HFFc6 (cell line): ENCODE data around the gene PLXDC2. TPM values are rescaled to one million over a fixed set of nuclear protein-coding genes. Genes with fewer than 3 reads are reported as not detected.

Experiments
- DNase-seq: peaks from one replicate; pipeline ENCODE4 v3.0.0-alpha.2; 2018
- H3K27ac Mint-ChIP-seq: 2 replicates; pipeline ENCODE4 v1.8.0; 2020; ENCODE audit warnings: mild to moderate bottlenecking, mixed read lengths
- H3K27me3 Mint-ChIP-seq: 2 replicates; pipeline ENCODE4 v1.8.0; 2021; ENCODE audit warnings: mild to moderate bottlenecking, moderate library complexity, mixed read lengths; ENCODE audit not compliant: insufficient read depth
- H3K36me3 Mint-ChIP-seq: 2 replicates; pipeline ENCODE4 v1.8.0; 2021; ENCODE audit warnings: low read depth, mixed read lengths
- H3K4me1 Mint-ChIP-seq: 2 replicates; pipeline ENCODE4 v1.8.0; 2020; ENCODE audit warnings: low read depth, mixed read lengths
- H3K4me3 Mint-ChIP-seq: 2 replicates; pipeline ENCODE4 v1.8.0; 2020; ENCODE audit warnings: mild to moderate bottlenecking, moderate library complexity, mixed read lengths
- H3K9me3 Mint-ChIP-seq: 2 replicates; pipeline ENCODE4 v1.8.0; 2020; ENCODE audit warnings: mild to moderate bottlenecking, mixed read lengths
- total RNA-seq, 6 experiments: library from RNA; stranded (reverse); fragmentation: NEBNext Ultra II Directional; extraction: Animal tissue kit (Norgen Biotek cat#: 25700); gene quantifications; 2 replicates in 1 of 6; 3 replicates in 5 of 6; pipeline ENCODE4 v1.2.3, GENCODE V29; 2021
- TF ChIP-seq, protein P1 (sequence below): fragments of 200-600 bp; sonication (generic); IDR thresholded peaks from 2 replicates; pipeline ENCODE4 v1.5.0; 2021; ENCODE audit warnings: antibody characterized with exemption, mild to moderate bottlenecking

The PLXDC2 gene
- total RNA-seq, 6 experiments from 2014 or later, result 0.17 to 2.3 (median 0.36) TPM

DNA sequence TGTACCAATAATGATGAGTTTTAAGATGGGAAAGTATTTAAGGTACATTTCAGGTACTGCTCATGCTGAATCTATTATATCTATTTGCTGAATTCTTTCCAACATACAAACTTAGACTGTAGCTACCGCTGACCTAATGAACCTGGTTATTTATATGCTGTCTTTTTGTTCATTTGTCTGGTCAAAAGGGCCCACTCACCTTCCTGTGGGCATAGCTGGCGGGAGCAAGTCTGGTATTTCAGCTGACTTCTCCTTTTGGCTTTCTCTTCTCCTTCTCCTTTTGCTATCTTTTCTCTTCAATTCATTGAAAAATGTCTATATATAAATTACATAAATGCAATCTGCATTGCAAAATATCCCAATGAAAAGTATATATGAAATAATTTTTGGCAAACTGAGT lies 9.5 kb downstream of the PLXDC2 start:
- H3K9me3 Mint-ChIP-seq, result peaks cover 17% of the 10 kb centered on the region
- no peak overlapping the region for H3K4me3 Mint-ChIP-seq
- no peaks in the 10 kb centered on the region for H3K36me3 Mint-ChIP-seq
- no peaks in the 10 kb centered on the region for H3K4me1 Mint-ChIP-seq
- peaks cover 2% of the 10 kb centered on the region; the same call in 1 of the 2 replicates for H3K27me3 Mint-ChIP-seq
- no peak for DNase-seq
- no peak overlapping the region for H3K27ac Mint-ChIP-seq
- TF ChIP-seq, protein P1, sequence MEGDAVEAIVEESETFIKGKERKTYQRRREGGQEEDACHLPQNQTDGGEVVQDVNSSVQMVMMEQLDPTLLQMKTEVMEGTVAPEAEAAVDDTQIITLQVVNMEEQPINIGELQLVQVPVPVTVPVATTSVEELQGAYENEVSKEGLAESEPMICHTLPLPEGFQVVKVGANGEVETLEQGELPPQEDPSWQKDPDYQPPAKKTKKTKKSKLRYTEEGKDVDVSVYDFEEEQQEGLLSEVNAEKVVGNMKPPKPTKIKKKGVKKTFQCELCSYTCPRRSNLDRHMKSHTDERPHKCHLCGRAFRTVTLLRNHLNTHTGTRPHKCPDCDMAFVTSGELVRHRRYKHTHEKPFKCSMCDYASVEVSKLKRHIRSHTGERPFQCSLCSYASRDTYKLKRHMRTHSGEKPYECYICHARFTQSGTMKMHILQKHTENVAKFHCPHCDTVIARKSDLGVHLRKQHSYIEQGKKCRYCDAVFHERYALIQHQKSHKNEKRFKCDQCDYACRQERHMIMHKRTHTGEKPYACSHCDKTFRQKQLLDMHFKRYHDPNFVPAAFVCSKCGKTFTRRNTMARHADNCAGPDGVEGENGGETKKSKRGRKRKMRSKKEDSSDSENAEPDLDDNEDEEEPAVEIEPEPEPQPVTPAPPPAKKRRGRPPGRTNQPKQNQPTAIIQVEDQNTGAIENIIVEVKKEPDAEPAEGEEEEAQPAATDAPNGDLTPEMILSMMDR, result no peak

DNA sequence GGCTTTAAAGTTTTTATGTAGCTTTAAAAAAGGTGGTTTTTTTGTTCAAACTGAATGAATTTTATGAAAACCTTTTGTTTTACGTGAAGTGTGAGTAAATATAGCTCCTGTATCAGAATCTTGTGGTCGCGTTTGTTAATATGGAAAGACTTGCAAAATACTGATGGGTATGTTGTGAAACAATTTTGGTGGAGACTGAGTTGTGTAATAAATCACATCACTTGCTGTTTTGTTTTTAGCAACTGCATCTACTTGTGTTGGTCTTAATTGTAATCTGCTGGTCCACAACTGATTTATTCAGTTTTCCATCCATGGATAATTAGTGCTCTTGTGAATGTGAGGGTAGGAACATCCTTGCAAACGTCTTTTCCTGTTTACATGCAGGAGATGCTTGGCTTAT lies 10.5 kb downstream of the PLXDC2 start:
- no peak for DNase-seq
- TF ChIP-seq, protein P1, result no peak
- Mint-ChIP-seq H3K9me3 (peaks cover 26% of the 10 kb centered on the region), H3K4me1 (no peaks in the 10 kb centered on the region), H3K27me3 (peaks cover 2% of the 10 kb centered on the region; the same call in 1 of the 2 replicates), H3K27ac (no peak overlapping the region), H3K36me3 (no peaks in the 10 kb centered on the region), H3K4me3 (no peak overlapping the region)

DNA sequence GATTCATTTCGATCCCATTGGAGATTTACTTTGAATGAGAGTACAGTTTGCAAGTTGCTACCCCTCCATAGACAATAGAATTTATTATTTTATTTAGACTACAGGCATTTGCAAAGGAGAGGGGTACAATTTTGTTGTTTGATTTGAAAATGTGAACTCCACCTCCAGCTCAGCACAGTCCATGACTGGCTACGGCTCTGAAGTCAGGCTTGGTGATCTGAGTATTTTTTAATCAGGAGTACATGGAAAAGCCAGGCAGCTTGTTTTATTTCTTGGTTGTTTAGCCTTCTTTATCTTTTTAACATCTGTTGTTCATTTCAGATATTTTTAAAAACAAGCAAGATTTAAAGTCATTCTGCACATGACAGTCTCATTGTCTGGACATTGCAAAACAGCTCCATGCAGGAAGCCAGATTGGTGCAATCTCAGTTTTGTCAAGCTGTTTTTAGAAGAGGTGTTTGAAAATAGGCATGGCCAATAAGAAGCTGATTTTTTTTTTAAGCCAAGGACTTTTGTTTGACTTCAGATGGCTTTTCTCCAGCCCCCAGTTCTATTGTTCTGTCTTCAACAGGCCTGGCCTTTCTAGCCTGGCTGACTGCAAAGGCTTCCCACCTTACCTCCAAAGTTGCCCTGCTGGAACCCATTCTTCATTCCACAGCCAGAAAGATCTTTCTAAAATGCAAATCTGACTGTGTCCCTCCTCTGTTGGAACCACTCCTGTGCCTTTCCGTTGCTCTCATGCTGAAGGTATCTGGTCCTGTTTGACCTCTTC lies 12.2 kb downstream of the PLXDC2 start:
- Mint-ChIP-seq H3K4me3 (no peak overlapping the region), H3K27me3 (peaks cover 2% of the 10 kb centered on the region; the same call in 1 of the 2 replicates), H3K27ac (no peak overlapping the region), H3K4me1 (no peaks in the 10 kb centered on the region), H3K36me3 (no peaks in the 10 kb centered on the region), H3K9me3 (peaks cover 26% of the 10 kb centered on the region)
- TF ChIP-seq, protein P1, result no peak
- no peak for DNase-seq

DNA sequence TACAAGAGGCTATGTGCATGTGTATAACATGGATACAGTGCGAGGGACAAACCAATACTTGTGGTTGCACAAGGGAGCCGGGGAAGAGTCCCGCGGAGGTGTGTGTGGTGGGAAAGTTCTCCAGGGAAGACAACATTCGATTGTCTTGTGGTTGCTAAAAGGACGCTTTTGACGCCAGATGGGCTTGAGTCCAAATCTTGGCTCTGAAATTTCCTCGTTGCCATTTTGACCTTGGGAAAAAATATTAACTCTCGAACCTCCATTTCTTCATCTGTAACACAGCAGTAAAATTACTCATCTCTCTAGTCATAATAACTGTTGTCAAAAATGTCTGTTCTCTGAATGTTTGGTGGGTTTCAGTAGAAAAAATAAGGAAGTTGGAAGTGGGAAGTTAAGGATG lies 16.5 kb downstream of the PLXDC2 start:
- Mint-ChIP-seq H3K36me3 (no peaks in the 10 kb centered on the region), H3K4me1 (no peaks in the 10 kb centered on the region), H3K27me3 (peaks cover 2% of the 10 kb centered on the region; the same call in 1 of the 2 replicates), H3K9me3 (peaks cover 51% of the 10 kb centered on the region), H3K27ac (no peak overlapping the region), H3K4me3 (no peak overlapping the region)
- TF ChIP-seq, protein P1, result no peak
- no peak for DNase-seq

DNA sequence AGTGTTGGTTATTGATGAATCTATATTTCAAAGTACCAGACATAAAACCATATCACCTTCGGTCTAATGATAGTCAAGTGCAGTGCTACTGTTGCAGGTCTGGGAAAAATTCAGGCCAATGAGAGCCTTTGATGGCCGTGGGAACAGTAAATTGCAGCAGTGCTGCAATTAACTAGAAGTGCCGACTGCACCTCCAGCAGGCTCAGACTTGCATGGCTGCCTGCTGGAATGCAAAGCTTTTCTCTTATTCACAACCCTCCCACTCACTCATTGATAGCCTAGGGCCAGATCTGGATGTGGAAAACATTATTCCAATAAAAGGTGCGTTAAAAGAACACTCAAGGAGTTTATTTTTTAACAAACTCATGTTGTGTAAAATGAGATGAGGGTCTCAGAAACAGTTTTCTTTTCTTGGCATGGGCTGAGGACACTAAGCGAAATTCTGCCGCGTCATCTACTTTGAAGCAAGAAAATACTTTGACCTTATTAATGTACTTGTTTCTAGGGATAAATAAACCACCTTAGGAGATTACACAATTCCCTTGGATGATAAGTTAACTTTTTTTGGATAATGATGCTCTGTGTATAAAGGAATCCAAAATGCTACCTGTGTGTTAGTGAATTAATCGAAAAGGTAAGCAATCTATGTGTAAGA lies 17.1 kb downstream of the PLXDC2 start:
- Mint-ChIP-seq H3K36me3 (no peaks in the 10 kb centered on the region), H3K27ac (no peak overlapping the region), H3K27me3 (peaks cover 2% of the 10 kb centered on the region; the same call in 1 of the 2 replicates), H3K4me3 (no peak overlapping the region), H3K4me1 (no peaks in the 10 kb centered on the region), H3K9me3 (peaks cover 51% of the 10 kb centered on the region)
- no peak for DNase-seq
- TF ChIP-seq, protein P1, result no peak
